ENCODE measurements around the gene TBL1X. TPM values are rescaled to one million over a fixed set of nuclear protein-coding genes. Genes with fewer than 3 reads are reported as not detected.

TBL1X gene
- total RNA-seq, 2 donors from 2014 or later = 16.3 to 18.9 TPM

GRCh38 chrX:9612146-9612505 is 147.3 kb downstream of the TBL1X start:
- H3K9me3 ChIP-seq = no peaks in the 10 kb centered on the region
- H3K4me3 ChIP-seq = no peak overlapping the region
- no peaks in the 10 kb centered on the region for H3K4me1 ChIP-seq
- H3K27me3 ChIP-seq = no peaks in the 10 kb centered on the region
- TF ChIP-seq, protein P1, sequence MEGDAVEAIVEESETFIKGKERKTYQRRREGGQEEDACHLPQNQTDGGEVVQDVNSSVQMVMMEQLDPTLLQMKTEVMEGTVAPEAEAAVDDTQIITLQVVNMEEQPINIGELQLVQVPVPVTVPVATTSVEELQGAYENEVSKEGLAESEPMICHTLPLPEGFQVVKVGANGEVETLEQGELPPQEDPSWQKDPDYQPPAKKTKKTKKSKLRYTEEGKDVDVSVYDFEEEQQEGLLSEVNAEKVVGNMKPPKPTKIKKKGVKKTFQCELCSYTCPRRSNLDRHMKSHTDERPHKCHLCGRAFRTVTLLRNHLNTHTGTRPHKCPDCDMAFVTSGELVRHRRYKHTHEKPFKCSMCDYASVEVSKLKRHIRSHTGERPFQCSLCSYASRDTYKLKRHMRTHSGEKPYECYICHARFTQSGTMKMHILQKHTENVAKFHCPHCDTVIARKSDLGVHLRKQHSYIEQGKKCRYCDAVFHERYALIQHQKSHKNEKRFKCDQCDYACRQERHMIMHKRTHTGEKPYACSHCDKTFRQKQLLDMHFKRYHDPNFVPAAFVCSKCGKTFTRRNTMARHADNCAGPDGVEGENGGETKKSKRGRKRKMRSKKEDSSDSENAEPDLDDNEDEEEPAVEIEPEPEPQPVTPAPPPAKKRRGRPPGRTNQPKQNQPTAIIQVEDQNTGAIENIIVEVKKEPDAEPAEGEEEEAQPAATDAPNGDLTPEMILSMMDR (IDR thresholded peaks at IDR 0.05) = no peak
- H3K9ac ChIP-seq (ENCODE audit: low read depth in 2 of 2, low read length in 2 of 2) = no peak overlapping the region
- H3K36me3 ChIP-seq = no peaks in the 10 kb centered on the region
- H3K27ac ChIP-seq = no peak overlapping the region
- intact Hi-C loops (cut with DNase I) = no loop called here
- no peak for DNase-seq

DNA sequence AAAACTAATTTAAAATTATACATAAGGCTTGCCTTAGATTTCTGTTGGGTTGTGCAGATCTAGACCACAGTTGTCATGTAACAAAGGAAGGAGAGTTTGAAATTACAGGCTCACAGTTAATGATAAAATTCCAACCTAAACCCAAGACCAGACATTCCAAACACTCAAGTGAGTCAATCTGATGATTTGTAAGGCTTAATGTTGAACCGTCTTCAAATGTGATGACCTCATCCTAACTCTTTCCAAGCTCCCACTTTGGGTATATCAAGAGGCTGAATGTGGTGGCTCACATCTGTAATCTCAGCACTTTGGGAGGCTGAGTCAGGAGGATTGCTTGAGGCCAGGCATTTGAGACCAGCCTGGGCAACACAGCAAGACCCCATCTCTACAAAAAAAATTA is 149.2 kb downstream of the TBL1X start:
- Histone ChIP-seq H3K9me3 (no peaks in the 10 kb centered on the region), H3K4me1 (no peaks in the 10 kb centered on the region), H3K36me3 (no peaks in the 10 kb centered on the region), H3K9ac (ENCODE audit: low read depth in 2 of 2, low read length in 2 of 2) (no peak overlapping the region), H3K27ac (no peak overlapping the region), H3K4me3 (no peak overlapping the region), H3K27me3 (no peaks in the 10 kb centered on the region)
- intact Hi-C loops (cut with DNase I) = no loop called here
- TF ChIP-seq, protein P1 (IDR thresholded peaks at IDR 0.05) = no peak
- no peak for DNase-seq

- intact Hi-C loops (cut with DNase I) = no loop called here
- no peak overlapping the region for H3K27ac ChIP-seq
- H3K4me3 ChIP-seq = no peak overlapping the region
- no peak overlapping the region for H3K9ac ChIP-seq (ENCODE audit: low read depth in 2 of 2, low read length in 2 of 2)
- no peaks in the 10 kb centered on the region for H3K36me3 ChIP-seq
- no peak for DNase-seq
- TF ChIP-seq, protein P1 (IDR thresholded peaks at IDR 0.05) = no peak
- H3K9me3 ChIP-seq = no peaks in the 10 kb centered on the region
- H3K4me1 ChIP-seq = no peaks in the 10 kb centered on the region
- H3K27me3 ChIP-seq = no peaks in the 10 kb centered on the region
Measured at GRCh38 chrX:9619133-9619532, 154.3 kb downstream of the TBL1X start.

DNA sequence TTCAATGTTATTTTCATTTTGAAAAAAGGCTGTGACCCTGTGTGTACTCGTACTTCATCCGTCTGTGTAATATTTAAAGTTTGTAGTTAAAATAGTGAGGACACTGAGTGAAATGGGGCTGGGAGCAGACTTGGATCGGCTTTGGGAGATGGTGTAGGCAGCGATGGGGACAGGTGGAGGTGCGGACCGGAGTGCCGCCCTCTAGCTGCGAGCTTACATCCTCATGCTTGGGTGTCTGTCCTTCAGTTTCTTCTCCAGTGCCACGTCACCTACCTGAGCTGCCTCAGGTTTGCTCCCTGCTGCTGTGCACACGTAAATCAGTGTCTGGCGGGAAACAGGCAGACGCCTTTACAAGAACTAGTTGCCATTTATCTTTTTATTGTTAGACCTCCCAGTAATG is 154.7 kb downstream of the TBL1X start:
- H3K27me3 ChIP-seq = no peaks in the 10 kb centered on the region
- no peak for DNase-seq
- no peaks in the 10 kb centered on the region for H3K36me3 ChIP-seq
- intact Hi-C loops (cut with DNase I) = no loop called here
- no peaks in the 10 kb centered on the region for H3K9me3 ChIP-seq
- no peak overlapping the region for H3K4me3 ChIP-seq
- no peaks in the 10 kb centered on the region for H3K4me1 ChIP-seq
- H3K27ac ChIP-seq = no peak overlapping the region
- TF ChIP-seq, protein P1 (IDR thresholded peaks at IDR 0.05) = no peak
- no peak overlapping the region for H3K9ac ChIP-seq (ENCODE audit: low read depth in 2 of 2, low read length in 2 of 2)

- DNase-seq = no peak
- no peaks in the 10 kb centered on the region for H3K4me1 ChIP-seq
- no peak overlapping the region for H3K9ac ChIP-seq (ENCODE audit: low read depth in 2 of 2, low read length in 2 of 2)
- TF ChIP-seq, protein P1 (IDR thresholded peaks at IDR 0.05) = no peak
- H3K9me3 ChIP-seq = no peaks in the 10 kb centered on the region
- intact Hi-C loops (cut with DNase I) = no loop called here
- no peak overlapping the region for H3K27ac ChIP-seq
- no peaks in the 10 kb centered on the region for H3K36me3 ChIP-seq
- H3K4me3 ChIP-seq = no peak overlapping the region
- H3K27me3 ChIP-seq = no peaks in the 10 kb centered on the region
Measured at GRCh38 chrX:9622128-9622527, 157.3 kb downstream of the TBL1X start.

DNA sequence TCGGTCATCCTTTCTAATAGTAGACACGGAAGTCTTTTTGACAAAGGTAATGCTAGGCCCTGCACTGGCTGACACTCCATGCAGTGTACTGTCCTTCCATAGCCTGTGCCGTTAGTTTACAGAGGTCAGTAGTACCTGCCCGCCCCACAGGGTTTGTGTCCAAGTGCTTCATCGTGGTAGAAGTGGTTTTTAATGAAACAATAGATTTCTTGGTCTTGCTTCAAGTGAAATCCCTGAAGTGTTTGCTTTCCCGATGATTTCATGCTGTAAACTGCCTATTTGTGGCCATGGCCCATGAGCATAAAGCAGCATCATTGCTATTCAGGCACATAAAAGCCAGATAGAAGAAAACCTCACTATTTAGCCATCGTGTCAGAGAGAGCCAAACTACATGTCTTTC is 161.5 kb downstream of the TBL1X start:
- H3K36me3 ChIP-seq = no peaks in the 10 kb centered on the region
- H3K4me3 ChIP-seq = no peak overlapping the region
- H3K27ac ChIP-seq = no peak overlapping the region
- H3K9ac ChIP-seq (ENCODE audit: low read depth in 2 of 2, low read length in 2 of 2) = no peak overlapping the region
- intact Hi-C loops (cut with DNase I) = no loop called here
- TF ChIP-seq, protein P1 (IDR thresholded peaks at IDR 0.05) = no peak
- H3K4me1 ChIP-seq = no peaks in the 10 kb centered on the region
- DNase-seq = no peak
- H3K27me3 ChIP-seq = no peaks in the 10 kb centered on the region
- no peaks in the 10 kb centered on the region for H3K9me3 ChIP-seq

Data from colonic mucosa (tissue), 4 donors.